ENCODE data around the gene IFT57.

Gene IFT57

DNA sequence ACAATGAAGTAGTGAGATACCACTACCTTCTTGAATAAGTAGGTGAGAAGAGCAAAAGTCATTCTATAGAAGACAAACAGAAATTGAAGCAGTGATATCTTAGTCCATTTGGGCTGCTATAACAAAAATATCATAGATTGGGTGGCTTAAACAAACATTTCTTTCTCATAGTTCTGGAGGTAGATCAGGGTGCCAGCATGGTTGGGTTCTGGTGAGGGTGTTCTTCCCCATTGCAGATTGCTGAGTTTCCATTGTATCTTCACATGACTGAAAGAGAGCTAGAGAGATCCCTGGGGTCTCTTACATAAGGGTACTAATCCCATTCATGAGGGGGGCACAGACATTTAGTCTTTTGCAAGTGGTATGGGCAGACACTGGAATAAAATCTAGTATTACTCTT, 32.9 kb upstream of the IFT57 start:
- Histone ChIP-seq H3K4me2 (ENCODE audit: low read depth, low read length, poor library complexity, severe bottlenecking) (no peak overlapping the region), H3K36me3 (ENCODE audit: low read length) (no peaks in the 10 kb centered on the region), H3K9ac (ENCODE audit: low read length) (no peak overlapping the region), H3K9me3 (ENCODE audit: insufficient read depth, low read length) (no peaks in the 10 kb centered on the region), H4K20me1 (ENCODE audit: low read depth, low read length) (no peaks in the 10 kb centered on the region), H3K27me3 (ENCODE audit: low read length) (no peaks in the 10 kb centered on the region), H3F3A (ENCODE audit: insufficient read depth) (no peaks in the 10 kb centered on the region), H2AFZ (ENCODE audit: low read depth, low read length, severe bottlenecking) (no peak overlapping the region), H3K4me3 (ENCODE audit: insufficient read depth, low read length, poor library complexity, severe bottlenecking) (no peak overlapping the region), H3K27ac (ENCODE audit: low read depth, low read length) (no peak overlapping the region), H3K9me2 (replicated peaks; ENCODE audit: insufficient read depth, low read length) (no peaks in the 10 kb centered on the region), H3K79me2 (ENCODE audit: insufficient read depth, low read length) (no peaks in the 10 kb centered on the region)
- TF ChIP-seq EZH2phosphoT487 (conservative IDR thresholded peaks at IDR 0.05; ENCODE audit: low read length) = no peak
- no peak for TF ChIP-seq CTCF (IDR thresholded peaks at IDR 0.05; ENCODE audit: insufficient read depth, low read length, poor library complexity, severe bottlenecking)

- Histone ChIP-seq H3K4me2 (ENCODE audit: low read depth, low read length, poor library complexity, severe bottlenecking) (no peak overlapping the region), H3K27ac (ENCODE audit: low read depth, low read length) (no peak overlapping the region), H3K9me3 (ENCODE audit: insufficient read depth, low read length) (no peaks in the 10 kb centered on the region), H3F3A (ENCODE audit: insufficient read depth) (no peaks in the 10 kb centered on the region), H4K20me1 (ENCODE audit: low read depth, low read length) (no peaks in the 10 kb centered on the region), H2AFZ (ENCODE audit: low read depth, low read length, severe bottlenecking) (no peak overlapping the region), H3K36me3 (ENCODE audit: low read length) (no peaks in the 10 kb centered on the region), H3K9ac (ENCODE audit: low read length) (no peak overlapping the region), H3K9me2 (replicated peaks; ENCODE audit: insufficient read depth, low read length) (no peaks in the 10 kb centered on the region), H3K27me3 (ENCODE audit: low read length) (no peaks in the 10 kb centered on the region), H3K79me2 (ENCODE audit: insufficient read depth, low read length) (no peaks in the 10 kb centered on the region), H3K4me3 (ENCODE audit: insufficient read depth, low read length, poor library complexity, severe bottlenecking) (no peak overlapping the region)
- TF ChIP-seq CTCF (IDR thresholded peaks at IDR 0.05; ENCODE audit: insufficient read depth, low read length, poor library complexity, severe bottlenecking) = no peak
- TF ChIP-seq EZH2phosphoT487 (conservative IDR thresholded peaks at IDR 0.05; ENCODE audit: low read length) = no peak
These were observed 29.6 kb upstream of the IFT57 start for GRCh38 chr3:108251844-108252243.

- no peak overlapping the region for H3K4me2 ChIP-seq (ENCODE audit: low read depth, low read length, poor library complexity, severe bottlenecking)
- H3K36me3 ChIP-seq (ENCODE audit: low read length) = no peaks in the 10 kb centered on the region
- H3K79me2 ChIP-seq (ENCODE audit: insufficient read depth, low read length) = no peaks in the 10 kb centered on the region
- TF ChIP-seq EZH2phosphoT487 (conservative IDR thresholded peaks at IDR 0.05; ENCODE audit: low read length) = no peak
- no peak for TF ChIP-seq CTCF (IDR thresholded peaks at IDR 0.05; ENCODE audit: insufficient read depth, low read length, poor library complexity, severe bottlenecking)
- H3K9ac ChIP-seq (ENCODE audit: low read length) = no peak overlapping the region
- no peaks in the 10 kb centered on the region for H4K20me1 ChIP-seq (ENCODE audit: low read depth, low read length)
- H3K9me2 ChIP-seq (replicated peaks; ENCODE audit: insufficient read depth, low read length) = no peaks in the 10 kb centered on the region
- no peaks in the 10 kb centered on the region for H3F3A ChIP-seq (ENCODE audit: insufficient read depth)
- no peak overlapping the region for H3K4me3 ChIP-seq (ENCODE audit: insufficient read depth, low read length, poor library complexity, severe bottlenecking)
- no peaks in the 10 kb centered on the region for H3K9me3 ChIP-seq (ENCODE audit: insufficient read depth, low read length)
- no peaks in the 10 kb centered on the region for H3K27me3 ChIP-seq (ENCODE audit: low read length)
- H3K27ac ChIP-seq (ENCODE audit: low read depth, low read length) = no peak overlapping the region
- H2AFZ ChIP-seq (ENCODE audit: low read depth, low read length, severe bottlenecking) = no peak overlapping the region
These were observed 29.0 kb upstream of the IFT57 start for GRCh38 chr3:108251265-108251664.

DNA sequence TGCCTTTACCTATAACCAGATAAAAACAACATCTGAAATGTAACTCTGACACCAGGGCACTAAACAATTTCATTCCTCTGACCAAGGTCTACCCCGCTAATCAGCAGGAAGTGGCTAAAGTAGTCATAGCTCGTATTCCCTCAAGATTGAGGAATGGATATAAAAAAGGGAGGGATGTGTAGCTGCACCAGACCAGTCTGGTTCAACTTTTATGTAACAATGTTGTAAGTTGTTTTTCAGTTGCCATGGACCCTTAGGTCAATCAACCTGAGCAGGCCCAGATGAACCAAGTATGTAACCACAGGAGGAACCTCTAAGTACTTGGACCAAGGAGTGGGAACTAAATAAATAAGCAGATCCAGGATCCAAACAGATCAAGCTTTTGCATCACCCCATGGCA, 28.4 kb upstream of the IFT57 start:
- TF ChIP-seq CTCF (IDR thresholded peaks at IDR 0.05; ENCODE audit: insufficient read depth, low read length, poor library complexity, severe bottlenecking) = no peak
- no peak for TF ChIP-seq EZH2phosphoT487 (conservative IDR thresholded peaks at IDR 0.05; ENCODE audit: low read length)
- H3K27ac ChIP-seq (ENCODE audit: low read depth, low read length) = no peak overlapping the region
- H3K79me2 ChIP-seq (ENCODE audit: insufficient read depth, low read length) = no peaks in the 10 kb centered on the region
- H3K4me3 ChIP-seq (ENCODE audit: insufficient read depth, low read length, poor library complexity, severe bottlenecking) = no peak overlapping the region
- H3K9me3 ChIP-seq (ENCODE audit: insufficient read depth, low read length) = no peaks in the 10 kb centered on the region
- no peak overlapping the region for H2AFZ ChIP-seq (ENCODE audit: low read depth, low read length, severe bottlenecking)
- no peaks in the 10 kb centered on the region for H3K9me2 ChIP-seq (replicated peaks; ENCODE audit: insufficient read depth, low read length)
- no peaks in the 10 kb centered on the region for H3K27me3 ChIP-seq (ENCODE audit: low read length)
- H3F3A ChIP-seq (ENCODE audit: insufficient read depth) = no peaks in the 10 kb centered on the region
- no peaks in the 10 kb centered on the region for H3K36me3 ChIP-seq (ENCODE audit: low read length)
- no peak overlapping the region for H3K9ac ChIP-seq (ENCODE audit: low read length)
- no peaks in the 10 kb centered on the region for H4K20me1 ChIP-seq (ENCODE audit: low read depth, low read length)
- H3K4me2 ChIP-seq (ENCODE audit: low read depth, low read length, poor library complexity, severe bottlenecking) = no peak overlapping the region

Data from SU-DHL-6 (cell line).